Glomerular visceral epithelial cell (primary cell): ENCODE data around the gene STXBP1.
A peak's percentile ranks its signal among the peaks of the same experiment; 100 is the strongest.
"Not testable (repeated sequence)": the region's sequence is repeated elsewhere in the genome, so short reads cannot be mapped to it uniquely, and the experiment has no call there.

Experiments used
- DNase-seq: peaks from one replicate; pipeline ENCODE4 v3.0.0-alpha.2; 2016; ENCODE audit errors: extremely low spot score

STXBP1 gene

DNA sequence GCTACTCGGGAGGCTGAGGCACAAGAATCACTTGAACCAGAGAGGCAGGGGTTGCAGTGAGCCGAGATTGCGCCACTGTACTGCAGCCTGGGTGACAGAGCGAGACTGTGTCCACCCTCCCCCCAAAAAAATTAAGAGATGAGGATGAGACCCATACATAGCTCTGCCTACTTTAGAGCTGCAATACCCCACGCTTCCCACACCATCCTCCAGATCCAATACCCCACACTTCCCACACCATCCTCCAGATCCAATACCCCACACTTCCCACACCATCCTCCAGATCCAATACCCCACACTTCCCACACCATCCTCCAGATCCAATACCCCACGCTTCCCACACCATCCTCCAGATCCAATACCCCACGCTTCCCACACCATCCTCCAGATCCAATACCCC lies 34.9 kb upstream of the STXBP1 start:
- not testable (repeated sequence) for DNase-seq

GRCh38 chr9:127578627-127578951 lies 33.5 kb upstream of the STXBP1 start:
- DNase-seq: no peak

- peak; percentile 98 for DNase-seq
These were observed 32.9 kb upstream of the STXBP1 start for GRCh38 chr9:127578952-127579853.

DNA sequence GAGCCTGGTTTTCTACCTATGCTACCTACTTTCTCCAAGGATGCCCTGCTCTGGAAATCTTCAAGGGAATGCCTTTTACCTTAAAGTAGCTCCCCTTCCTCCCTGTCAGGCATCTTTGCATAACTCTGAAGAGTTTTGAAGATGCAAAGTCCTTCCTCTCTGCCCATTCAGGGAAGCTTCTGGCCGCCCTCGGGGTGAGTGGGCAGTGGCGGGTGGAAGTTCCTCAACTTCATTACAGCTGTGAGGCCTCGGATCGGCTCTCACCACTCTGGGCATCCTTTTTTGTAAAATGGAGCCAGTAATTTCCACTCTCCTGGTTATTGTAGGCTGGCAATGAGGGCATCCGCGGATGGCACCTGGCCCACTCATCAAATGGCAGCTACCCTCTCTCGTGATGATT lies 31.7 kb upstream of the STXBP1 start:
- DNase-seq: no peak

DNA sequence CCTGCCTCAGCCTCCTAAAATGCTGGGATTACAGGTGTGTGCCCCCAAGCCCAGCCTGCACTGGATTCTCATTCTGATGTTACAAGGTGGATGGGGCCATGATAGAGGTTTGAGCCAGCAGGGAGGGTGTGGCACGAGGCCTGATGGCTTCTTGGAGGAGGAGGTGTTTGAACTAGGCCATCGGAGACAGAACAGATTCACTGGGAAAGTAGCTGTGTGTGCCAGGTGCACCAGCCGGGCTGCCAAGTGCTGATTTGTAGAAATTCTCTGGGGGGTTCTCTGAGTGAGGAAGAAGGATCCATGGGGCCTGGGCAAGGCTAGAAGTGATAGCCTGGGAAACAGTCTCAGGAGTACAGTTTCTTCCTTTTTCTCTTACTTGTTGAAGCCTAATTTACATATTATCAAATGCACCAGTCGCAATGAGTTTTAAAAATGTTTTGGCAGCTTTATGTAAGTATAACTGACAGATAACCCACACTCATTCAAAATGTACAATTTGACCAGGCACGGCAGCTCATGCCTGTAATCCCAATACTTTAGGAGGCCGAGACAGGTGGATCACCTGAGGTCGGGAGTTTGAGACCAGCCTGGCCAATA lies 31.1 kb upstream of the STXBP1 start:
- DNase-seq: no peak

DNA sequence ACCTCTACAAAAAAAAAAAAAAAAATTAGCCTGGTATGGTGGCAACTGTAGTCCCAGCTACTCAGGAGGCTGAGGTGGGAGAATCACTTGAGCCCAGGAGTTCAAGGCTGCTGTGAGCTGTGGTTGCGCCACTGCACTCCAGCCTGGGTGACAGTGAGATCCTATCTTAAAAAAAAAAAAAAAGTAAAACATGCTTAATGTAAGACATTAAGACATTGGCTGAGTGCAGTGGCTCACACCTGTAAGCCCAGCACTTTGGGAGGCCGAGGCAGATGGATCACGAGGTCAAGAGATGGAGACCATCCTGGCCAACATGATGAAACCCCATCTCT lies 27.6 kb upstream of the STXBP1 start:
- DNase-seq: not testable (repeated sequence)

GRCh38 chr9:127585161-127585819 lies 26.8 kb upstream of the STXBP1 start:
- no peak for DNase-seq

DNA sequence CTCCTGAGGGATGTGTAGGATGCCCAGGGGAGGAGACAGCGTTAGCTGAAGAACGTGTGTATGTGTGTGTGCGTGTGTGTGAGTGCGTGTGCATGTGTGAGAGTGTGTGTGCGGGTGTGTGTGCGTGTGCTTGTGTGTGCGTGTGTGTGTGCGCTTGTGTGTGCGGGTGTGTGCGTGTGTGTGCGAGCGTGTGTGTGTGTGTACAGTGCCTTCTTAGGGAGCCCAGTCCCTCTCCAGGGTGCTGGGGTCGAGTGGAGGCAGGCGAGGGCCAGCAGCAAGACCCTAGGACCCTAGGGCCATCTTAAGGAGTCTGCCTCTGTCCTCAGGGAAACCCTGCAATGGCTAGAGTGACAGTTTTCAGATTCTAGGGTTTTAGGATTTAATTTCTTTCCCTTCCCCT lies 26.0 kb upstream of the STXBP1 start:
- DNase-seq: no peak

DNA sequence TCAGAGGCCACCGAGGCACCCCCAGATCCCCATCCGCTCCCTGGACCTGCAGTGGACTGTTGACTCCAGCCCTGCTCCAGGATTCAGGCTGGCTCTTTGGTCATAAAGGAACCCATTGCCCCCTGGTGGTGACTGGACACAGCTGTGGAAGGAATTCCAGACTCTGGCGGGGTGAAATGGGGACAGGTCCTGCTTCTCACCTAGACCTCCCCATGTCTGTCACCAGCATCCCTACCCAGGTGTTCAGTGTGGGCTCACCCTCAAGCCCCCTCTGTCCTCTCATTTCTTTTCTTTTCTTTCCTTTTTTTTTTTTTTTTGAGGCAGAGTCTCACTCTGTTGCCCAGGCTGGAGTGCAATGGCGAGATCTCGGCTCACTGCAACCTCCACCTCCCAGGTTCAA lies 25.5 kb upstream of the STXBP1 start:
- DNase-seq: peak; percentile 79

- DNase-seq: no peak
These were observed 24.1 kb upstream of the STXBP1 start for GRCh38 chr9:127587966-127588365.

DNA sequence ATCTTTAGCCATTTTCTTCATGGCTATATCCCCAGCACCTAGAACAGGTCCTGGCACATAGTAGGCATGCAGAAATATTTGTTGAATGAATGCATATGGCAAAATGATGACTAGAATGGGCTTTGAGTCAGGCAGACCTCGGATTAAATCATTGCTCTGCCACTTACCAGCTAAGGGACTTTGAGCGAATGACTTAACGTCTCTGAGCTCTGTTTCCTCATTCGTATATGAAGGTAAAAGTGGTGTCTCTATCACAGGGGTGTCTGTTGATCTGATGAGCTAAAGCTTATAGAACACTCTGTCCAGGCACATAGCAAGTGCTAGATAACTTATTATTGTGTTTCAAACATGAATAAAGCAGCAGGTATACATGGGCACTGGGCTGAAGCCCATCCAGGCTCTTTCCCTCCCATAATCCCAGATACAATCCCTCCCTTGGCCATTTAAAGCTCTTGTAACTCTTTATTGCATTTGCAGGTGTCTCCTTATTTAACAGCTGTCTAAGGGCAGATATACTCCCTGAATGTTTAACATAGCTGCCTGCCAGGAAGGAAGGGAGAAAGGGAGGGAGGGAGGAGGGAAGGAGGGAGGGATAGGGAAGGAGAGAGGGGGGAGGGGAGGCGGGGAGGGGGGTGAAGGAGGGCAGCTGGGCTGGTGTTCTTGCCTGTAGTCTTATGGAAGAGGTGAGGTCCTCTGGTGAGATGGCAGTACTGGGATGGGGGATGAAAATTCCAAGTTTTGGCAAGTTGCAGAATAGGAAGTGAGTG lies 23.2 kb upstream of the STXBP1 start:
- no peak for DNase-seq

DNA sequence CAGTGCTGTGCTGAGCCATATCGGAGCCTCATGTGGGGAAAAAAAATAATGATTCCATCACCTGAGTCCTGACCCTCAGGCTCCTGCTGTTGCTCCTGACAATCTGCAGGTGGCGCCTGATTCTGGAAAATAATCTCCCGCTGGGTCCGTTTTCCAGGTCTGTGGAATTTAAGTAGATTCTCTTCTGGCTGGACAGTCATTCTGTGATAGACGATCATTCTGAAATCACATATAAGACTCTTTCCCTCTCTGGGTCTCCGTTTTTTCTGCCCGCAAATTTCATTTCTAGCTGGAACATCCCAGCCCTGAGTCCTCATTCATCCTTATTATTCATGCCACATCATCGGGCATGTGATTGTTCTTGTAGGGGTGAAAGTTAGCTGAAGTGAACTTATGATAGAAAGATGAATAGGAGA lies 22.1 kb upstream of the STXBP1 start:
- DNase-seq: peak; percentile 80

DNA sequence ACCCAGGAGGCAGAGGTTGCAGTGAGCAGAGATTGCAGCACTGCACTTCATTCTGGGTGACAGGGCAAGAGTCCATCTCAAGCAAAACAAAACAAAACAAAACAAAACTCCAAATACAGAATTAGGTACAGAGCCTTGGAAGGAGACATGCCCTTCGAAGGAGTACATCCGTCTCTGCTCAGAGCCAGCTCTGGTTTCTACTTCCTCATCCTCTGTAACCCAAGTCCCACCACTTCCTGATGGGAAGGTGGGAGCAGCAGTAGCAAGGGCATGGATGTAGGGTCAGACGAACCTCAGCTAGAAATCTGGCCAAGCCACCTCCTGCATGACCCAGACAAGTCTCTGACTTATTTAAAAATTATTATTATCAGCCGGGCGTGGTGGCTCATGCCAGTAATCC lies 16.5 kb upstream of the STXBP1 start:
- no peak for DNase-seq

- no peak for DNase-seq
These were observed 13.1 kb upstream of the STXBP1 start for GRCh38 chr9:127598839-127599549.

- DNase-seq: no peak
These were observed 12.6 kb upstream of the STXBP1 start for GRCh38 chr9:127599550-127599891.

DNA sequence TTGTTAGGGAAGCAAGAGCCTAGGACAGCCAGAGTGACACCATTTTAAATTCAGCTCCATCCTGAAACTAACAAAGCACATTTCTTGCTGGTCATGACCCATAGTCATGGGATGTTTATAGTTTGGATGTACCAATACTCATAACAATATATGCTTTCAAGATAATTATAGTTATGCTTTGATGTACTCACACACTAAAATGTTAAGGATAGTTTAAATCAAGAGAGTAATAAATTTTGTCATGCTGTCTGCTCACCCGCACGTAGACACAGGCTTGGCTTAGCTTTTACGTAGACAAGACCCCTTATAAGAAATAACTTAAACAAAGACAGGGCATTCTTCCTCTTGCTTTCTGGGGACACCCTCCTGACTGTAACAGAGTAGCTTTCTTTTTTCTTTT lies 8.9 kb upstream of the STXBP1 start:
- DNase-seq: no peak

DNA sequence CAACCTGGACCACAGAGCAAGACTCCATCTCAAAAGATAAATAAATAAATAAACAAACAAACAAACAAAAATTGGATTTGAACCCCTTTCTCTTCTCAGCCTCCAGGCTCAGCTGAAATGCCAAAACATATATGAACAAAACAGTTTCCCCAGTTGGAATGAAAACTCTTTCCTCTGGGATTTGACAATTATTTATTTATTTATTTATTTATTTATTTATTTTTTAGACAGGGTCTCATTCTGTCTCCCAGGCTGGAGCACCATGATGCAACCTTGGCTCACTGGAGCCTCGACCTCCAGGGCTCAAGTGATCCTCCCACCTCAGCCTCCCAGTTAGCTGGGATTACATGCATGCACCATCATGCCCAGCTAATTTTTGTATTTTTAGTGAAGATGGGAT lies 6.0 kb upstream of the STXBP1 start:
- no peak for DNase-seq

- DNase-seq: peak; percentile 72
These were observed 3.7 kb upstream of the STXBP1 start for GRCh38 chr9:127608104-127608966.

- DNase-seq: no peak
These were observed 526 bp upstream of the STXBP1 start for GRCh38 chr9:127611603-127611898.

DNA sequence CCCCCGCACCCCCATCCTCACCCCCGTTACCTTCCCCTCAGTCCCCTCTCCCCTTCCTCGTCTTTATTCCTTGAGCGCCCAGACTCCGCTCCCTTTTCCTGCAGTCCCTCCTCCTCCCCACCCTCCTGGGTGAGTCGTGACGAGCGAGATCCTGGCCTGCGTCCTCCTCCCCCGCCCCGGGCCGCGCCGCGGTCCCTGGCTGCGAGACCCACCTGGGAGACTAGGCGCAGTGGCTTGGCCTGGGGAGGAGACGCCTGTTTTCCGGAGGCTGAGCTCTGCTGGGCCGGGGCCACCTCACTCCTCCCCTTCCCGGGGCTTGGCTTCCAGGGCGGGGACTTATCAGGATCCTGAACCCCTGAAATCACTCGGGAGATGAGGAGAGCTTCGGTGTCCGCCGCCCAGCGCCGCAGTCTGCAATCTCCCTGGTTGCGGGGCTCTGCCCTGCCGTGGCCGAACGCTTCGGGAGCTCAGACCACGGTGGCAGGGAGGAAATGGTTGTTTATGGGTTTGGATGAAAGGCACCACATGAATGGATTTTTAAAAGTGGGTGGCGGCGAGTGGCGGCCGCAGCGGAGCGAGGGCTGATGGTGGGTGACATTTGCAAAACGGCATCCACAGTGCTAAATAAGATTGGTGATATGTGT lies 984 bp downstream of the STXBP1 start:
- DNase-seq: peak; percentile 74

DNA sequence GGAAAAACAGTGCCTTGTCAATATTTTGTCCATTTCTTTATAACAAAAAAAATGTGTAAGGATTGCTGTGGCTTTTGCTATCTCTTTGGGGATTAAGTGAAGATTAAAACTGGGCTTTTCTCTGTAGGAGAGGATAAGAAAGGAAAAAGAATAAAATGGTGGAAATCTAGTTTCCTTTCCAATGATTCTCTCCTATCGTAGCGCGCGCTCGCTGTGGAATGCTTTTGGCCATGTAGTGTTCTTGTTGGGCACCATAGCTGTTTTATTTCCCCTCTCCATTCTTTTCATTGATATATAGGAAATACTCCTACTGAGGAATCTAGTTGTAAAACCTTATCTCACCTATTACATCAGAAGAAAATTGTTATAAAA lies 1.5 kb downstream of the STXBP1 start:
- no peak for DNase-seq
